Hepatocyte (in vitro differentiated cells): ENCODE data around the gene TMED10. TPM values are rescaled to one million over a fixed set of nuclear protein-coding genes. Genes with fewer than 3 reads are reported as not detected.

ENCODE experiments used
- DNase-seq: peaks from one replicate; pipeline ENCODE4 v3.0.0-alpha.2; 2016; ENCODE audit warnings: low spot score
- H2AFZ ChIP-seq: fragments of 200-600 bp; sonication (generic); 2 replicates; pipeline ENCODE4 v1.6.0; 2016; ENCODE audit warnings: antibody characterized with exemption, mild to moderate bottlenecking
- H3K27ac ChIP-seq: fragments of 200-600 bp; sonication (generic); 2 replicates; pipeline ENCODE4 v1.5.1; 2016; ENCODE audit warnings: mild to moderate bottlenecking
- H3K27me3 ChIP-seq: fragments of 200-600 bp; sonication (generic); 2 replicates; pipeline ENCODE4 v1.6.1; 2016
- H3K36me3 ChIP-seq: fragments of 200-600 bp; sonication (generic); replicated peaks from 2 replicates; pipeline ENCODE4 v1.5.1; 2016; ENCODE audit warnings: low read depth; ENCODE audit not compliant: insufficient read depth
- H3K4me1 ChIP-seq: fragments of 200-600 bp; sonication (generic); 2 replicates; pipeline ENCODE4 v1.5.1; 2016; ENCODE audit warnings: mild to moderate bottlenecking, moderate library complexity; ENCODE audit not compliant: insufficient read depth
- H3K4me2 ChIP-seq: fragments of 200-600 bp; sonication (generic); 2 replicates; pipeline ENCODE4 v1.6.0; 2016
- H3K4me3 ChIP-seq: fragments of 200-600 bp; sonication (generic); 2 replicates; pipeline ENCODE4 v1.5.1; 2016; ENCODE audit warnings: mild to moderate bottlenecking
- H3K79me2 ChIP-seq: fragments of 200-600 bp; sonication (generic); 2 replicates; pipeline ENCODE4 v1.6.0; 2017; ENCODE audit warnings: mild to moderate bottlenecking
- H3K9me2 ChIP-seq: fragments of 200-600 bp; sonication (generic); replicated peaks from 2 replicates; pipeline ENCODE4 v1.6.0; 2017; ENCODE audit warnings: mild to moderate bottlenecking; ENCODE audit not compliant: insufficient read depth
- H3K9me3 ChIP-seq: fragments of 200-600 bp; sonication (generic); 2 replicates; pipeline ENCODE4 v1.5.1; 2016; ENCODE audit warnings: low read depth, mild to moderate bottlenecking
- H4K20me1 ChIP-seq: fragments of 200-600 bp; sonication (generic); 2 replicates; pipeline ENCODE4 v1.6.0; 2016; ENCODE audit warnings: mild to moderate bottlenecking; ENCODE audit not compliant: insufficient read depth, poor library complexity, severe bottlenecking
- EZH2 ChIP-seq: fragments of 200-600 bp; sonication (generic); IDR thresholded peaks from 2 replicates; pipeline ENCODE4 v1.6.1; 2016; ENCODE audit warnings: antibody characterized with exemption, mild to moderate bottlenecking, borderline replicate concordance
- EZH2phosphoT487 ChIP-seq: fragments of 200-600 bp; sonication (generic); IDR thresholded peaks from one replicate; pipeline ENCODE4 v1.6.1; 2018; ENCODE audit warnings: antibody characterized with exemption, mild to moderate bottlenecking, low read depth, moderate library complexity; ENCODE audit not compliant: unreplicated experiment, severe bottlenecking
- WGBS: methylation state at CpG from one replicate; pipeline ENCODE4 v1.1.6; 2016; ENCODE audit warnings: low lambda C conversion rate; ENCODE audit errors: missing lambda C conversion rate; 5-methylcytosine and 5-hydroxymethylcytosine counted together
- polyA plus RNA-seq: library from polyadenylated mRNA; unstranded; fragments of >200 nt; fragmentation: Nextera tagmentation; extraction: Ambion mirVana; gene quantifications from 2 replicates; pipeline ENCODE4 v1.2.1, GENCODE V29; 2016
- total RNA-seq: library from RNA; depleted of rRNA; stranded (reverse); fragments of >200 nt; gene quantifications from 2 replicates; pipeline ENCODE4 v1.2.3, GENCODE V29; 2014
- TF ChIP-seq, protein P1 (sequence below): fragments of 200-600 bp; sonication (generic); IDR thresholded peaks from 2 replicates; pipeline ENCODE4 v1.5.1; 2016; ENCODE audit warnings: antibody characterized with exemption, mild to moderate bottlenecking; ENCODE audit not compliant: poor library complexity

Gene TMED10
- total and polyA plus RNA-seq, 2 experiments from 2014 or later: 375 to 390 TPM

DNA sequence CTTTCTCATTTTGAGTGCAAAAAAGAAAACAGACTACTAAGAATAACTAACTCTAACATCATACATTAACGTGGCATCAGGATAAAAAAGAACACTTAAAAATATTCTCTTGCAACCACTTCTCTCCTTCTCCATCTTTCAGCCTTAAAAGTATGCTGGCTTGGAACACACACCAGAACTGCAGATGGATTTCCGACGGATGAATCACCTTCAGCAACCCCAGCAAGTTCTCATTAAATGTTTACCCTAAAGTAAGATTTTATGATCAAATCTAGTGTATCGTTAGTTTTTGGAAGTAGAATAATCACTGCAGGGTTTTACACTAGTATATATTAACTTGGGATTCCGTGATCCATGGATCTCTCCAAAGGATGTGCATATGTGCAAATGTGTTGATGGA is 50.8 kb downstream of the TMED10 start:
- no peaks in the 10 kb centered on the region for H4K20me1 ChIP-seq
- peak overlapping the region; percentile 79 for H3K4me2 ChIP-seq
- H3K4me1 ChIP-seq: no peaks in the 10 kb centered on the region
- no peaks in the 10 kb centered on the region for H3K9me3 ChIP-seq
- 70% methylated on average over 5 of the region's 5 CpGs for WGBS
- TF ChIP-seq, protein P1, sequence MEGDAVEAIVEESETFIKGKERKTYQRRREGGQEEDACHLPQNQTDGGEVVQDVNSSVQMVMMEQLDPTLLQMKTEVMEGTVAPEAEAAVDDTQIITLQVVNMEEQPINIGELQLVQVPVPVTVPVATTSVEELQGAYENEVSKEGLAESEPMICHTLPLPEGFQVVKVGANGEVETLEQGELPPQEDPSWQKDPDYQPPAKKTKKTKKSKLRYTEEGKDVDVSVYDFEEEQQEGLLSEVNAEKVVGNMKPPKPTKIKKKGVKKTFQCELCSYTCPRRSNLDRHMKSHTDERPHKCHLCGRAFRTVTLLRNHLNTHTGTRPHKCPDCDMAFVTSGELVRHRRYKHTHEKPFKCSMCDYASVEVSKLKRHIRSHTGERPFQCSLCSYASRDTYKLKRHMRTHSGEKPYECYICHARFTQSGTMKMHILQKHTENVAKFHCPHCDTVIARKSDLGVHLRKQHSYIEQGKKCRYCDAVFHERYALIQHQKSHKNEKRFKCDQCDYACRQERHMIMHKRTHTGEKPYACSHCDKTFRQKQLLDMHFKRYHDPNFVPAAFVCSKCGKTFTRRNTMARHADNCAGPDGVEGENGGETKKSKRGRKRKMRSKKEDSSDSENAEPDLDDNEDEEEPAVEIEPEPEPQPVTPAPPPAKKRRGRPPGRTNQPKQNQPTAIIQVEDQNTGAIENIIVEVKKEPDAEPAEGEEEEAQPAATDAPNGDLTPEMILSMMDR: no peak
- TF ChIP-seq EZH2phosphoT487 (no peak), EZH2 (no peak)
- peaks cover 8% of the 10 kb centered on the region for H3K79me2 ChIP-seq
- no peaks in the 10 kb centered on the region for H3K36me3 ChIP-seq
- no peak overlapping the region for H3K4me3 ChIP-seq
- H2AFZ ChIP-seq: no peak overlapping the region
- no peak for DNase-seq
- H3K27me3 ChIP-seq: no peaks in the 10 kb centered on the region
- H3K27ac ChIP-seq: no peak overlapping the region
- H3K9me2 ChIP-seq: no peaks in the 10 kb centered on the region

- no peak overlapping the region for H3K4me3 ChIP-seq
- no peak overlapping the region for H3K27ac ChIP-seq
- H3K4me2 ChIP-seq: no peak overlapping the region
- H3K27me3 ChIP-seq: no peaks in the 10 kb centered on the region
- no peaks in the 10 kb centered on the region for H4K20me1 ChIP-seq
- H3K9me2 ChIP-seq: no peaks in the 10 kb centered on the region
- peaks cover 8% of the 10 kb centered on the region for H3K79me2 ChIP-seq
- H2AFZ ChIP-seq: no peak overlapping the region
- no peaks in the 10 kb centered on the region for H3K4me1 ChIP-seq
- H3K9me3 ChIP-seq: no peaks in the 10 kb centered on the region
- H3K36me3 ChIP-seq: no peaks in the 10 kb centered on the region
- TF ChIP-seq, protein P1: no peak
- no peak for TF ChIP-seq EZH2
- TF ChIP-seq EZH2phosphoT487: no peak
- peak; percentile 12 for DNase-seq
- 58% methylated on average over 7 of the region's 7 CpGs for WGBS
Measured at GRCh38 chr14:75123991-75124390, 52.4 kb downstream of the TMED10 start.

GRCh38 chr14:75121552-75121951 is 54.9 kb downstream of the TMED10 start:
- Histone ChIP-seq H3K4me2 (no peak overlapping the region), H2AFZ (no peak overlapping the region), H3K4me3 (no peak overlapping the region), H3K36me3 (no peaks in the 10 kb centered on the region), H3K27me3 (no peaks in the 10 kb centered on the region), H3K79me2 (peaks cover 8% of the 10 kb centered on the region), H3K27ac (no peak overlapping the region), H3K9me3 (no peaks in the 10 kb centered on the region), H4K20me1 (no peaks in the 10 kb centered on the region), H3K9me2 (no peaks in the 10 kb centered on the region), H3K4me1 (no peaks in the 10 kb centered on the region)
- TF ChIP-seq EZH2phosphoT487: no peak
- TF ChIP-seq, protein P1: no peak
- no peak for TF ChIP-seq EZH2
- DNase-seq: no peak
- WGBS: 91% methylated on average over 7 of the region's 7 CpGs
